Mucosa of descending colon (tissue), 3 donors: Measurements from ENCODE around the gene HDLBP. TPM values are rescaled to one million over a fixed set of nuclear protein-coding genes. Genes with fewer than 3 reads are reported as not detected.
A peak's percentile ranks its signal among the peaks of the same experiment; 100 is the strongest.

ENCODE experiments used
- ATAC-seq: fragments of 200-7000 bp; cut with Tn5 transposase; one replicate; pipeline ENCODE4 v1.9.1; 2020; ENCODE audit warnings: mild to moderate bottlenecking, moderate library complexity
- DNase-seq, 3 donors: peaks; one replicate each; pipeline ENCODE4 v3.0.0-alpha.2; 2020
- H3K36me3 ChIP-seq: fragments of 200-600 bp; one replicate; pipeline ENCODE4 v1.8.0; 2021; ENCODE audit warnings: low read depth, mild to moderate bottlenecking
- H3K4me1 ChIP-seq: fragments of 200-600 bp; one replicate; pipeline ENCODE4 v1.8.0; 2021; ENCODE audit warnings: low read depth, mild to moderate bottlenecking
- H3K4me3 ChIP-seq: fragments of 200-600 bp; one replicate; pipeline ENCODE4 v1.8.0; 2021; ENCODE audit warnings: mild to moderate bottlenecking
- H3K9me3 ChIP-seq: fragments of 200-600 bp; one replicate; pipeline ENCODE4 v1.8.0; 2021; ENCODE audit warnings: mild to moderate bottlenecking
- intact Hi-C, 2 donors: fragments of 100-400 bp; cut with DNase I in 1 of 2; cut with micrococcal nuclease in 1 of 2; formaldehyde crosslinking; loops; one replicate each; pipeline versions ENCODE4 v1.11.0 to v1.11.1; 2022; cut with DNase I, micrococcal nuclease
- total RNA-seq, 3 donors: library from RNA; stranded (reverse); fragmentation: NEBNext Ultra II Directional in 2 of 3; extraction: Animal tissue kit (Norgen Biotek cat#: 25700) in 2 of 3; gene quantifications; one replicate each; pipeline versions ENCODE4 v1.2.1 to v1.2.4, GENCODE V29; 2021 to 2023
- TF ChIP-seq, protein P1 (sequence below): fragments of 200-600 bp; IDR thresholded peaks from one replicate; pipeline ENCODE4 v1.8.0; 2022; ENCODE audit warnings: antibody characterized with exemption, mild to moderate bottlenecking
- donor health status: DM: no; HTN: no; CAD: no; lungs with moderate emphysema.
- donor health status: DM: no; HTN: no; CAD: no.
- donor health status: DM: no; HTN: yes; CAD: no.

Gene HDLBP
- total RNA-seq, 3 donors from 2014 or later: 363 to 417 (median 379) TPM

DNA sequence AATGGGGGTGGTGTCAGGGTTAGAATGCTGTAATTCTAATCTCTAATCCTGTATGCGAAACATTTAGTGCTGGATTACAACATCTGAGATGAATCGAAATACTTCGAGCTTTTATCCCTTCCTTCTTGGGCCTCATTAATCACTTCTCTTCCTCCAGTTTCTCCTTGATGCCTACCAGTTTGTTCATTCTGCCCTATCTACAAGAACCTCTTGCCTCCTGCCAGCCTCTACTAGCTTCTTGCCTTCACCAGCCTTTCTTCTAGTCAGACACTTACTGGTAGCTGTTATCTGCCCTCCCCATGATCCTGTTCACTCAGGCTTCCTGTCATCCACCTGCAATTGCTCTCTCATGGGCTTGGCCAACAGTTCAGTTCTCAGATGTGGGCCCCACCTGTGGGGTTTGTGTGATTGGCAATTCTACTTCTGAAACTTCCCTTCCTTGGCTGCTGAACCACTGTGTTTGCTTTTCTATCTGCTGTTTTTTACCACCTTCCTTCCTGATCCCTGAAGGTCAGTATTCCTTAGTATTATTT is 25.2 kb upstream of the HDLBP start:
- intact Hi-C loops: no loop called here
- Histone ChIP-seq H3K4me1 (peaks cover 16% of the 10 kb centered on the region), H3K9me3 (no peaks in the 10 kb centered on the region), H3K4me3 (no peak overlapping the region), H3K36me3 (peaks cover 5% of the 10 kb centered on the region)
- TF ChIP-seq, protein P1, sequence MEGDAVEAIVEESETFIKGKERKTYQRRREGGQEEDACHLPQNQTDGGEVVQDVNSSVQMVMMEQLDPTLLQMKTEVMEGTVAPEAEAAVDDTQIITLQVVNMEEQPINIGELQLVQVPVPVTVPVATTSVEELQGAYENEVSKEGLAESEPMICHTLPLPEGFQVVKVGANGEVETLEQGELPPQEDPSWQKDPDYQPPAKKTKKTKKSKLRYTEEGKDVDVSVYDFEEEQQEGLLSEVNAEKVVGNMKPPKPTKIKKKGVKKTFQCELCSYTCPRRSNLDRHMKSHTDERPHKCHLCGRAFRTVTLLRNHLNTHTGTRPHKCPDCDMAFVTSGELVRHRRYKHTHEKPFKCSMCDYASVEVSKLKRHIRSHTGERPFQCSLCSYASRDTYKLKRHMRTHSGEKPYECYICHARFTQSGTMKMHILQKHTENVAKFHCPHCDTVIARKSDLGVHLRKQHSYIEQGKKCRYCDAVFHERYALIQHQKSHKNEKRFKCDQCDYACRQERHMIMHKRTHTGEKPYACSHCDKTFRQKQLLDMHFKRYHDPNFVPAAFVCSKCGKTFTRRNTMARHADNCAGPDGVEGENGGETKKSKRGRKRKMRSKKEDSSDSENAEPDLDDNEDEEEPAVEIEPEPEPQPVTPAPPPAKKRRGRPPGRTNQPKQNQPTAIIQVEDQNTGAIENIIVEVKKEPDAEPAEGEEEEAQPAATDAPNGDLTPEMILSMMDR: no peak
- peak; percentile 79 for ATAC-seq
- no peak for DNase-seq

DNA sequence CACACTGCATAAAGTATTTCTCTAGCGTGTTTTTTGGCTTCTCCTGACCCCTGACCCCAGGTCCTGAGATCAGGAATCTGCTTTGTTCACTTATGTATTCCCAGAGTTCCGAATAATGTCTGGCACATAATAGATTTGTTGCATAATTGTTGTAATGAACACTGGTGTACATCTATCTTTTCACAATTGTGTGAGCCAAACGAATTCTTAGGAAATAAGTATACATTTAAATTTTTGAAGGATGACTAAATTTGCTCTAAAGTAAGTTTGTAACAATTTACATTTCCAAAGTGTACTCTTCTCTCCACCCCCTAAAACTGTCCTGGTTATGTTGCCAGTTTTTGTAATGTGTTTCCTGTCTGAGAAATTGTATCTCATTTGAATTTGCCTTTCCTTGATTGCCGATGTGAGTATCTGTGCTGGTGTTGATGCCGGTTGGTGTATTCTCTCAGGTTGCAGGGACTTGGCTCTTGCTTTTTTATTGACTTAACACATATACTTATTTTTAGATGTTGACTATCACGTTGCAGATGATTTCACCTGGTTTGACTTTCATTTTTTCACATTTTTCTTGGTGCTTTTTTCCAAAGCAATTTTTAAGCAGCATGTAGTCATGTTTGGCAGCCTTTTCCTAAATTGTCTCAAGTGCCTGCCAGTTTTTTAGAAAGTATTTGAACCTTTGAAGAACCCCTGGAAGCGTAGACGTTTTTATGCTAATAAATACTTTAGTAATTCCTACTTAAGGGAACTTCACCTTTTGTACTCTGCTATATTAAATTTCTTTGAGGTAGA is 24.6 kb upstream of the HDLBP start:
- TF ChIP-seq, protein P1: no peak
- no peak for DNase-seq
- Histone ChIP-seq H3K4me1 (peaks cover 16% of the 10 kb centered on the region), H3K36me3 (peaks cover 5% of the 10 kb centered on the region), H3K4me3 (no peak overlapping the region), H3K9me3 (no peaks in the 10 kb centered on the region)
- intact Hi-C loops: no loop called here
- ATAC-seq: no peak

DNA sequence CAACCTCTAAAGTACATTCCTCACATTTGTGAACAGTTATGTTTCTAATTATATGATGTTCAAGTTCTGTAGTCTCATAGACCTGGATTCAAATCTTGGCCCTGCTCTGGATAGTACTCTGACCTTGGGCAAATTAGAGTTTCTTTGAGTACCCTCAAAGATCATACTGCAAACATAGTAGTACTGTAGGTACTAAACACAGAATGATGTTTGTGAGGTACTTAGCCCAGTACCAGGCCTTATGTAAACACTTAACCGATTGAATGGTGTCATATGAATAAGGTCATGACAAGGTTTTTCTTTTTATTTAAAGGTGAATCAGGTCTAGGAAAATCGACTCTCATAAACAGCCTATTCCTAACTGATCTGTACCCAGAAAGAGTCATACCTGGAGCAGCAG is 19.3 kb upstream of the HDLBP start:
- Histone ChIP-seq H3K36me3 (peaks cover 5% of the 10 kb centered on the region), H3K9me3 (no peaks in the 10 kb centered on the region), H3K4me3 (no peak overlapping the region), H3K4me1 (peaks cover 4% of the 10 kb centered on the region)
- DNase-seq (no peak), ATAC-seq (no peak)
- intact Hi-C loops: no loop called here
- TF ChIP-seq, protein P1: no peak

DNA sequence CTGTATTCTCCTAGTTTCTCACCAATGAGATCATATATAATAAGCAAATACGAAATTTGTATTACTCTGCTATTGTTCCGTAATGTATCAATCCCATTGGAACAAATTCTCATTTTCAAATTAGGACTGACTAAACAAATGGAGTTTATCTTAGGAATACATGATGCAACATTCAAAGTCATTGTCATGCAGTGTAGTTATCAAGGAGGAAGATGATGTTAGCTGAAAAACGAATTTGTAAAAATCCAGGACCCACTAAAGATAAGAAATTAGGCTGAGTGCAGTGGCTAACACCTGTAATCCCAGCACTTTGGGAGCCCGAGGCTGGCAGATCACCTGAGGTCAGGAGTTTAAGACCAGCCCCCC is 15.1 kb upstream of the HDLBP start:
- DNase-seq (no peak), ATAC-seq (no peak)
- Histone ChIP-seq H3K4me1 (no peaks in the 10 kb centered on the region), H3K4me3 (no peak overlapping the region), H3K36me3 (no peaks in the 10 kb centered on the region), H3K9me3 (no peaks in the 10 kb centered on the region)
- TF ChIP-seq, protein P1: no peak
- intact Hi-C loops: no loop called here

DNA sequence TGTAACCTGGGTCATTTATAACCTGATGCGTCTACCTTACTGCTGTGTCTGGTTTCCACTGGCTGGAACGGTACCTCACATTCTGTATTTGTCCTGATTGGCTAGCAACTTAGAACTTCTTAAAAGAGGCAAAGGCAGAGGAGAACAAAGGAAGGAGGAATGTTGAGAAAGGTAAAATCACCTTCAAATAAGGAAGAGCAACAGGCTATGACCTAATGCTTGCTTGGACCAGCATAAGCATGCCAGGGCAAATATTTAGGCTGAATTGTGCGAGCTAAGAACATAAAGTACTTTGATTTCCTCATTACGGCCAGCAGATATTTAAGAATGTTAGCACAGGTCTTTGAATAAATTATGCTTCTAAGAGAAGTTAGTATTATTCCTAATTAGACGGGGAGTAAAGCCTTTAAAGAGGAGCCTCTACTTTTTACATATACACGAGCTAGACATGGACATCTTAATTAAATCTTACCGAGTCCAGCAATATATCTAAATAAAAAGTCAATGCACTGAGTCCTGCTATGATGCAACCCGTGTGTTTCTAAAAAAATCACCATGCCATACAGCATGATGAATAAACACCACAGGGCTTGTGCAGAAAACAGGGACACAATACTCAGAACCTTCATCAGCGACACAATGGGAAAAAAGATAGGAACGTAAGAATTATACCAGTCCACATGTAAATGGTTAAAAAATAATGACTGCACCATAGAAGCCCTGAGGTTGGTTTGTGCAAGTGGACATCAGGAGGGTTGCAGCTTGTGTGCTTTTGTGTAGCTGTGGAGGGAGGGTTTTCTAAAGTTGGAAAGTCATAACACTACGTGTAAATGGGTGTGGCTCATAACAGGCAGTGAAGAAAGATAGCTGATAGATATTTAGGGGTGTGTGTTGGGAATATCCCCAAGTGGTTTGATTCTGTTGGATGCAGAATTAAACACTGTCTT is 14.5 kb upstream of the HDLBP start:
- Histone ChIP-seq H3K36me3 (no peaks in the 10 kb centered on the region), H3K4me3 (no peak overlapping the region), H3K9me3 (no peaks in the 10 kb centered on the region), H3K4me1 (no peaks in the 10 kb centered on the region)
- DNase-seq (no peak), ATAC-seq (no peak)
- TF ChIP-seq, protein P1: no peak
- intact Hi-C loops: no loop called here
